Colon (tissue), 2 donors: ENCODE measurements around the gene ESR1.
"Not testable (repeated sequence)": the region's sequence is repeated elsewhere in the genome, so short reads cannot be mapped to it uniquely, and the experiment has no call there.

ENCODE experiments used
- FAIRE-seq: peaks from 2 replicates; lab custom pipeline; 2012; peaks lifted over from hg19 to GRCh38; lab: Jason Lieb, UNC
- donor health status: control.
- donor health status: control.

The ESR1 gene

DNA sequence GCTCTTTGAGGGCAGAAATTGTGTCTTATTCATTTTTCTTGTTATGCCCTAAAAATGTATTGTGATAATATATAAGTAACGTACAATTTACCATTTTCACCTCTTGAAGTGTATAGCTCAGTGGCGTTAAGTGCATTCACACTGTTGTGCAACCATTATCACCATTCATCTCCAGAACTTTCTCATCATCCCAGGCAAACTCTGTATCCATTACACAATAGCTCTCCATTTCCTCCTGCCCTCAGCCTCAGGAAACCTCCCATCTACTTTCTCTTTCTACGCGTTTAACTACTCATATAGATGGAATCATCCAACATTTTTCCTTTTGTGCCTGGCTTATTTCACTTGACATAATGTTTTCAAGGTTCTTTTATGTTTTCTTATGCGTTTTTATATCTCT lies 184.6 kb downstream of the ESR1 start:
- no peak for FAIRE-seq

- FAIRE-seq = no peak
Measured at GRCh38 chr6:151993364-151993763, 185.9 kb downstream of the ESR1 start.

GRCh38 chr6:151998784-151999183 lies 191.3 kb downstream of the ESR1 start:
- FAIRE-seq = no peak

DNA sequence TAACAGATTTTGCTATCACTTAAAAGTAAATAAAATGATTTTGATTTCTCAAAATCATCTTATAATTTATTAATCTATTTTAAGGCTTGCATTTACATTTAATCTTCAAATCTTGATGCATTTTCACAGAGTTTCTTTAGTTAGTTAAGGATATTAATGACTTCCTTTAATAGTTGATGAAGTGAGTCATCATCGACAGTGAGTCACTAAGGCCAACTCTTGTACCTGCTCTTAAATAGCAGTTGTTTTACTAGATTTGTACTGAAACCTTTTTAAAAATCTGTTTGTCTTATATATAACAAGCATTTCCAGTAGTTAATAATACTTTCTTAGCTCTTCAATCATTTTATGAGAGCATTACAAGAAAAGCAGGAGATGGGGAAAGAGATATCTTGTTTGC lies 191.7 kb downstream of the ESR1 start:
- FAIRE-seq = no peak

DNA sequence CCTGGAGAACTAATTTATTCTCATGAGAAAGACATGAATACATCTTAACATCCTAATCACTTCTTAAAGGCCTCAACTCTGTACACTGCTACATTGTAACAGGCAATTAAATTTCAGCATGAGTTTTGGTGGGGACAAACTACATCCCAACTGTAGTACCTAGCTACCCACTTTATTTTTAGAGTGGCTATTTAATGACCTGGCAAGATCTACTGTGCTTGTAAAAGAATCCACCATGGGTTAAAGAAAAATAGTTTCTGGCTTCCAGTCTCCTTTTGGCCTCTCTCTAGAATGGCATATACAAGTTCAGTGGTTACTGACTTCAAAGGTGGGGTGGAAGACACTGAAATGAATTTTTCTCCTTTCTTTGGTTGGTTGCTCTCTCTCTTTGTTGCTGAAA lies 193.9 kb downstream of the ESR1 start:
- no peak for FAIRE-seq

DNA sequence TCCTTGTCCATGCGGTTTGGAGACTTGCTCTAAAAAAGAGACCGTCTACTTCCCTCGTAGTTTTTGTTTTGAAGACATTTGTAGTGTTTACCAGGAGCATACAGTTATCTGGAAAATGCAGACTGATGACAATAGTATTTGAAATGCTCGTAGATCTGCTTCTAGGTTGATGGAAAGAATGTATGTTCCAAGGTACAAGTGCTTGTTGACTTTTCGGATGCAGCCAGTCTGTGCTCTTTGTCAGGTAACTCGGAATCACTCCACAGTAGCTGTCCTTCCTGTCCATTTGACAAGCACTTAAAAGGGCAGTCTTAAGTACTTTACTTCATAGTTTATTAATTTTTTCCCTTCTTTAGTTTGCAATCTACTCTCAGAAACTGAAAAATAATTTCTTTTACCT lies 194.8 kb downstream of the ESR1 start:
- FAIRE-seq = no peak

- no peak for FAIRE-seq
Measured at GRCh38 chr6:152004036-152004566, 196.6 kb downstream of the ESR1 start.

DNA sequence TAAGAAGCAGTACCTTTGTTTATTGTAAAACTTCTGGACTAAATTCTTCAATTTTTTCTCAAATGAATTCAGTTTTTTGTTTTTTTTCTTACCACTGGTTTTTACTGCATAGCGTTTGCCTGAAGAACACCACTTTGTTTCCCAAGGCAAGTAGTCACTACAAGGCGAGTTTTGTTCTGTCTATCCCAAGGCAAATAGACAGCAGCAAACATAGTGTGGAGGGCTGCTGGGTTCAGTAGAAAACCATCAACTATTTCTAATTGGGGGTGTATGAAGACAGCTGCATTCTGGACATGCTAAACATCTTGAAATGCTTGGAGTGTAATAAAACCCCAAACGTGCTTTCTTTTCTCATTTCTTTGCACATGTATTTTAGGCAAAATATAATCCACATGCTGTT lies 197.4 kb downstream of the ESR1 start:
- no peak for FAIRE-seq

DNA sequence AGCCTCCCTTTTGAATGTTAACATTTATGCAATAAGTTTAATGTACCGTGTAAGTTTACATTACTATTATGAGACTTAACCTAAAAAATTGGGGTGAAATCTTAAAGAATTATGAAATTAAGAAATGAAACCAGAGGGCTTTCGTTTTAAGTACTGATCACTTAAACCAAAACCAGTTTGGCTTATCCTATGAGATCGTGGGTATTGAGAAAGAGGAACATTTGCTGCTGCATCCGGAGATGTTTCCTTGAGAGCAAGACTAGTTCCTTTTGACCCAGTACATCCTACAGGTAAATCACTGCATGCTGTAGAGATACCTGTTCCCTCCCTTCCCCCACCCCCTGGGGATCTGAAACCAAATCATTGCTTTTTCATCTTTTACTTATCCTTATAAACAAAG lies 201.3 kb downstream of the ESR1 start:
- FAIRE-seq = no peak

DNA sequence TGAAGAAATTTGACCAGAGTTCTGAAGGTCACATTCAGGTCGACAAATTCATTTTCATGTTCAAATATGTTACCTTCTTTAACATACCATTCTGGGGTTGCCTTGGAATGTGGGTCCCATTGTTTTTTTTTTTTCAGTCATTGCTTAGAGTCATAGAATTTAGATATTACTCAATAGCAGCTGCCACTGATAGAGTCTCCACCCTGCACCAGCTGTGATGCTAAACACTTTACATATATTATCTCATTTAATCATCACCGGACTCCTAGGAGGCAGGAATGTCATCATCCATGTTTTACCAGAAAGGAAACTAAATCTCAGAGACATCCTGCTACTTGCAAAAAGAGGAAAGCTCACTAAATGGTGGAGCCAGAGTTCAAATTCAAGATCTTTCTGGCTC lies 204.7 kb downstream of the ESR1 start:
- FAIRE-seq = no peak

- FAIRE-seq = no peak
Measured at GRCh38 chr6:152018876-152019275, 211.4 kb downstream of the ESR1 start.

DNA sequence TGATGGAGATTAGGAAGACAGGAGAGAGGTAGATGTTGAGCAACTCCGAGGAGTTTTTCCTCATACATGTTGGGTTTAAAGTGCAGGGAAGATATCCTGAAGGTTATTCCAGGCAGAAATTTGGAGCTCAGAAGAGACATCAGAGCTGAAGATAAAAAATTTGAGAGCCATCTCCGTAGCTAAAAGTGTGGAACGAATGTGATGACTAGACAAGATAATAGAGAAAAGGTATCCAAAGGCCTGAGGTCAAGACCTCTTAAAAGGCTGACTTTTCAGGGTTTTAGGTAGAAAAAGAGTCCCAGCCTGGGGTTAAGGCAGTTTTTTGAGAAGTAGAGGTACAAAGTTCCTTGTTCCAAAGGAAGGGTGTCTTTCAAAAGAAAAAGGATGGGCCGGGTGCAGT lies 214.8 kb downstream of the ESR1 start:
- FAIRE-seq = no peak

- no peak for FAIRE-seq
Measured at GRCh38 chr6:152023613-152024012, 216.1 kb downstream of the ESR1 start.

GRCh38 chr6:152026291-152026690 lies 218.8 kb downstream of the ESR1 start:
- peak; percentile 83 for FAIRE-seq

DNA sequence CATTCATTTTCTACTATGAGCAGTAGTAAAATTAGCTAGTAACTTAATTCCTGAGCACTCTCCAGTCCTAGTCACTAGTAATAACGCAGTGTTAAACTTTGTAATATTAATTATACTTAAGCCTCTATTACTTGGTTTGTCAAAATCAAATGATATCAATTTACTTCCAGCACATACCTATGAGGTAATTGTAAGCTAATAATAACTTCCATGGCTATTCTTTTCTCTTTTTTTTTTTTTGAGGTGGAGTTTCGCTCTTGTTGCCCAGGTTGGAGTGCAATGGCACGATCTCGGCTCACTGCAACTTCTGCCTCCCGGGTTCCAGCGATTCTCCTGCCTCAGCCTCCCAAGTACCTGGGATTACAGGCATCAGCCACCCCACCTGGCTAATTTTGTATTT lies 219.3 kb downstream of the ESR1 start:
- FAIRE-seq = not testable (repeated sequence)

- not testable (repeated sequence) for FAIRE-seq
Measured at GRCh38 chr6:152033765-152034164, 226.3 kb downstream of the ESR1 start.

DNA sequence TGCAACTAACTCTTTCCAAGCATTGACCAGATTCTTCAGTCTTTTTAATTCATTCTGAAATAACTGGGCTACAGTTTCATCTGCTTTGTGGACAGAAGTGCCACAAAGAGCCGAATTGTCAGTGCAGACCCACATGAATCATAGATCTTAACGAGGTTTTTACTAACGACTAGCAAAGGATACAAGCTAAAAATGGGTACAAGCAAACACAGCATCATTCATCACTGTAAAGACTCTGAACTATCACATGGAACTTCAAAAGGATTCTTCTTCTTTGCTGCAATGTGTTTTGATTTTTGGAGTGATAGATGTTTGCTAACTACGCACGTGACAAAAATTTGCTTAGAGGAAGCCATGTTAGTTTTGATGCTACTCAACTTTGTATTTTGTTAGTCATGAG lies 227.1 kb downstream of the ESR1 start:
- FAIRE-seq = no peak

DNA sequence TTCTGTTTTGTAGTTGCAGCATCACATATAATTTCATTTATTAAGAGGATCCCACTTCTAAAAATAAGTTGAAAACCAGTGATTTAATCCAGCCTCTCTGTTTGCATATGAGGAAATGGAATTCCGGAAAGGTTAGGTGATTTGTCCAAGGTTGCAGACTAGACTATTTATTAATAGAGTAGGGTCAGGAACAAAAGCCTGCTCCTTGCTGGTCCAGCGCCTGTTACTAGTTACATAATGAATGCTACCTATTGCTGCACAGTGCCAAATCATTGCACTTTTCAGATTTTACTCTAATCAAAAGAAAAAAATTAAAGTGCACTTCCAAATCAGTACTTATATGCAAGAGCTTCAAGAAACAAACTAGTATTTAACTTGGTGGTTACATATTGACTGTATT lies 238.6 kb downstream of the ESR1 start:
- FAIRE-seq = no peak

DNA sequence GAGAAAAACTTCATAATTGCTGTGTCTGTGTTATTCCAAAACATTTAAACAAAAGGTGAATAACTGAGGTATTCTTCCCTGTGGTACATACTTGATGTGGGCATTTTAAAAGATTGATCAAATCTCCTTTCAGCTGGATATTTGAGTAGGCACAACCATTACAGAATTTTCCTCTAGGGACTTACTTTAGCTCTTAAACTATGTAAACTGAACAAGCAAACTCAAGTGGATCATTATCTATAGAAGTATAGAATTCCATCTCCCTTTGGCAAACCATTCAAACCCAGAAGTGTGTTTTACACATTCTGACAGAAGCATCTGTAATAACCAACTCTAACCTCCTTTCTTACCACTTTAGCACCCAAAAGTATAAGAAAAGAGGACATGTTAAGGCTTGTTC lies 241.4 kb downstream of the ESR1 start:
- FAIRE-seq = no peak

DNA sequence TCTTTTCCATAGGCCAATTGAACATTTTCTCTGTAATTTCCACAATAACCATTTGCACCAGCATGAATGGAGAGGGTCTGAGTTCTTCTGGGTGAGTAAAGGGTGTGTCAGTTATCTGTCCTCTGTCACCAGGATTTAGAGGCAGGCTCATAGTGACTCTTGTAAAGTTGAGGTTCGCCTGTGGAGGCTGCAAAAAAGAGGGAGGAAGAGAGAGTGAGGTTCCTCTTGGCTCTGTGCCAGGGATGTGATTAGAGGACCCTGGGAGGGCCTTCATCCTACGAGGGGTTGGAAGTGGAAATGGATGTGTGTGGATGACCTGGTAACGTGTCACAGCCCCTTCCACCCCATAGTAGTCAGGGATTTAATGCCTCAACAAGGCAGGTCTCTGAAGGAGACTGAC lies 242.0 kb downstream of the ESR1 start:
- no peak for FAIRE-seq

DNA sequence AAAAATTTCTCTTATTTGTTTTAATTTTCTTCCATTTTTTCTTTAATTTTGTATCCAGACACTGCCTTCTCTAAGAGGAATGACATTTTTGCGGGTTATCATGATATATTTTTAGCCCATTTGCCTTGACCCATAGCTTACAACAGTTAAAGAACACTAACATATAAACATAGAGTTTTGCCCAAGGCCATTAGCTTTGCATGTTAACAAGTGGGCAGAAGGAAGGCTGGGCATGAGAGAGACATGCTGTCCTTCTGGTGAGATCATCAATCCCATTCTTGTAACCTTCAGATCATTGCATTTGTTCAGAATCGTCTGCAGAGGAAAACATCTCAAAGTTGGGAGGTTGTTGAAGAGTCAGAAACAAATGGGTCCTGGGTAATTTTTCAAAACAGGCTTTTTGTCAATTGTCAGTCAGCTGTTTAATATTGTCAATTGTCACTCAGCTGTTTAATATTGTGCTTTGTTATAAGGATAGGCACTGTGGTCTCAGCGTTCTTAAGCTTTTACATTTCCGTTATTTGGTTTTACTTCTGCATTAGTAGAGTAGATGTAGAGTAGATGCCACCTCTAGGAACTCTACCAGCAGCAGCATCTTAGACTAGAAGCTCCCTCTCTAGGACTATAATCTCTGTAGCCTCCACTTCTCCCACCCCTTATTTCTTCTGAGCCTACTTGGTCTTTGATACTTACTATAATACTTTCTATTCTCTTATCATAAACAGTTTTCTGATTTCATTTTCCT lies 243.1 kb downstream of the ESR1 start:
- FAIRE-seq = no peak

GRCh38 chr6:152052061-152052460 lies 244.6 kb downstream of the ESR1 start:
- FAIRE-seq = no peak

DNA sequence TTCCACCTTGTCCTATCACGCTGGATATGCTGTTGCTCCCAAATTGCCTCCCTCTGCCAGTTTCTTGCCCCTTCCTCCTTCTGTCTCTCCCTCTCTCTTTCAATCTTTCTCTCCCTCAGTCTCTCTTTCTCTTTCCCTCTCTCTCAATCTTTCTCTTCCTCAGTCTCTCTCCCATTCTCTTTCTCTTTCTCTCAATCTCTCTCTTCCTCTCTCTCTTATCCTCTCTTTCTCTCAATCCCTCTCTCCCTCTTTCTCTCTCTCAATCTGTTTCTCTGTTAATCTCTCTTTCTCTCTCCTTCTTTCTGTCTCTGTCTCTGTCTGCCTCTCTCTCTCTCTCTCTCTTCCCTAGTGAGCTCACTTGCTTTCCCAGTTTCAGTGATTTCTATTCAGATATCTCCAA lies 245.8 kb downstream of the ESR1 start:
- no peak for FAIRE-seq

DNA sequence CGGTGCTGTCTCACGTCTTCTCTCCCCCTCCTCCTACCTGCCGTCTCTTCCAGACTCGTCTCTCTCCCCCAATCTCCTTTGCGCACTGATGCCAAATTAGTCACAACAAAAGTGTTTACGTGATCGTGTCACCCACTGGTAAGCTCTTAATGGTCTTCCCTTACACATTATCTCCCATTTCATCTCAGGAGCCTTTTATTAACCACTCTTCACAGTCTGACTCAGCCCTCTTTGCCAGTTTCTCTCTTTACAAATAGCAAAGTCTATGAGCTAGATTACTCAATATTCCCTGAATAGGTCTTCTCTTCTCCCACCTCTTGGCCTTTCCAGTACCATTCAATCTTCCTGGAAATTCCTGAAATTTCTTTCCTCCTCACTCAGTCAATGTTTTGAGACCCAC lies 247.0 kb downstream of the ESR1 start:
- FAIRE-seq = no peak
